GM23338 (cell line): ENCODE results near the gene PRRG1. TPM values are rescaled to one million over a fixed set of nuclear protein-coding genes. Genes with fewer than 3 reads are reported as not detected.
A peak's percentile ranks its signal among the peaks of the same experiment; 100 is the strongest.

ENCODE experiments used
- ATAC-seq: fragments of 200-7000 bp; cut with Tn5 transposase; 3 replicates; pipeline ENCODE4 v1.9.1; 2020
- DNase-seq: peaks from one replicate; pipeline ENCODE4 v3.0.0-alpha.2; 2015; ENCODE audit warnings: low spot score
- H2AFZ ChIP-seq: fragments of 200-600 bp; sonication (generic); 2 replicates; pipeline ENCODE4 v1.8.0; 2016; ENCODE audit warnings: antibody characterized with exemption, mild to moderate bottlenecking, moderate library complexity
- H3F3A ChIP-seq: fragments of 200-600 bp; sonication (generic); replicated peaks from 2 replicates; pipeline ENCODE4 v1.8.0; 2017; ENCODE audit warnings: antibody characterized with exemption, mixed run types, low read depth
- H3K27ac ChIP-seq: fragments of 200-600 bp; sonication (generic); 2 replicates; pipeline ENCODE4 v1.6.1; 2016; ENCODE audit warnings: low read depth
- H3K27me3 ChIP-seq: fragments of 200-600 bp; sonication (generic); 2 replicates; pipeline ENCODE4 v1.8.0; 2016; ENCODE audit warnings: mild to moderate bottlenecking, mixed run types, moderate library complexity; ENCODE audit not compliant: insufficient read depth
- H3K36me3 ChIP-seq: fragments of 200-600 bp; sonication (generic); 2 replicates; pipeline ENCODE4 v1.8.0; 2016; ENCODE audit warnings: mild to moderate bottlenecking; ENCODE audit not compliant: insufficient read depth
- H3K4me1 ChIP-seq: fragments of 200-600 bp; sonication (generic); 2 replicates; pipeline ENCODE4 v1.8.0; 2016; ENCODE audit warnings: mild to moderate bottlenecking, moderate library complexity; ENCODE audit not compliant: insufficient read depth
- H3K4me2 ChIP-seq: fragments of 200-600 bp; sonication (generic); 2 replicates; pipeline ENCODE4 v1.7.1; 2017; ENCODE audit warnings: mixed run types
- H3K4me3 ChIP-seq: fragments of 200-600 bp; sonication (generic); 2 replicates; pipeline ENCODE4 v1.6.1; 2016; ENCODE audit warnings: mixed run types
- H3K79me2 ChIP-seq: fragments of 200-600 bp; sonication (generic); replicated peaks from 2 replicates; pipeline ENCODE4 v1.8.0; 2017; ENCODE audit warnings: mild to moderate bottlenecking; ENCODE audit not compliant: insufficient read depth
- H3K9me2 ChIP-seq: fragments of 200-600 bp; sonication (generic); 2 replicates; pipeline ENCODE4 v1.8.0; 2017; ENCODE audit not compliant: insufficient read depth
- H4K20me1 ChIP-seq: fragments of 200-600 bp; sonication (generic); replicated peaks from 2 replicates; pipeline ENCODE4 v1.8.0; 2017; ENCODE audit warnings: mild to moderate bottlenecking; ENCODE audit not compliant: insufficient read depth
- H3K27ac Mint-ChIP-seq: 2 replicates; pipeline ENCODE4 v1.8.0; 2020; ENCODE audit warnings: inconsistent platforms, mild to moderate bottlenecking, moderate library complexity, mixed read lengths
- H3K27me3 Mint-ChIP-seq: 3 replicates; pipeline ENCODE4 v1.8.0; 2022; ENCODE audit warnings: low read depth, mild to moderate bottlenecking, moderate library complexity, mixed read lengths, inconsistent platforms; ENCODE audit not compliant: insufficient read depth, poor library complexity
- H3K36me3 Mint-ChIP-seq: 3 replicates; pipeline ENCODE4 v1.8.0; 2021; ENCODE audit warnings: low read depth, mild to moderate bottlenecking, inconsistent platforms, moderate library complexity, mixed read lengths
- H3K4me1 Mint-ChIP-seq: 3 replicates; pipeline ENCODE4 v1.8.0; 2020; ENCODE audit warnings: mild to moderate bottlenecking, inconsistent platforms, mixed read lengths
- H3K4me3 Mint-ChIP-seq: 3 replicates; pipeline ENCODE4 v1.8.0; 2021; ENCODE audit warnings: moderate library complexity, mild to moderate bottlenecking, inconsistent platforms, mixed read lengths
- H3K9me3 Mint-ChIP-seq: 3 replicates; pipeline ENCODE4 v1.8.0; 2020; ENCODE audit warnings: moderate library complexity, mild to moderate bottlenecking, inconsistent platforms, mixed read lengths
- CREB1 ChIP-seq: fragments of 250-450 bp; sonication (Bioruptor Pico); IDR thresholded peaks from 2 replicates; pipeline ENCODE4 v1.5.0; 2020; ENCODE audit warnings: low read depth, mild to moderate bottlenecking, moderate library complexity
- CTCF ChIP-seq, 2 experiments: fragments of 200-600 bp in 1 of 2; sonication (generic) in 1 of 2; conservative IDR thresholded peaks; 2 replicates each; pipeline versions ENCODE4 v1.5.1 to v1.6.1; 2016 to 2017; ENCODE audit warnings: antibody characterized with exemption in 2 of 2, low read depth in 2 of 2, mild to moderate bottlenecking in 2 of 2, moderate library complexity in 1 of 2
- ETS1 ChIP-seq: IDR thresholded peaks from 2 replicates; pipeline ENCODE4 v1.6.1; 2016; ENCODE audit warnings: antibody characterized with exemption
- EZH2 ChIP-seq: fragments of 200-600 bp; sonication (generic); IDR thresholded peaks from one replicate; pipeline ENCODE4 v1.8.0; 2017; ENCODE audit warnings: antibody characterized with exemption, mild to moderate bottlenecking, low read depth; ENCODE audit not compliant: unreplicated experiment
- EZH2phosphoT487 ChIP-seq: fragments of 200-600 bp; sonication (generic); IDR thresholded peaks from one replicate; pipeline ENCODE4 v1.8.1; 2018; ENCODE audit warnings: antibody characterized with exemption; ENCODE audit not compliant: unreplicated experiment
- JUNB ChIP-seq: IDR thresholded peaks from one replicate; pipeline ENCODE4 v1.6.1; 2016; ENCODE audit warnings: antibody characterized with exemption; ENCODE audit not compliant: unreplicated experiment
- NANOG ChIP-seq: IDR thresholded peaks from 2 replicates; pipeline ENCODE4 v1.6.1; 2016; ENCODE audit warnings: antibody characterized with exemption, borderline replicate concordance
- POLR2AphosphoS5 ChIP-seq: IDR thresholded peaks from 2 replicates; pipeline ENCODE4 v1.6.1; 2016; ENCODE audit warnings: antibody characterized with exemption, low read depth
- REST ChIP-seq: IDR thresholded peaks from one replicate; pipeline ENCODE4 v1.6.1; 2018; ENCODE audit warnings: antibody characterized with exemption; ENCODE audit not compliant: unreplicated experiment
- STAT1 ChIP-seq: IDR thresholded peaks from one replicate; pipeline ENCODE4 v1.6.1; 2016; ENCODE audit warnings: antibody characterized with exemption; ENCODE audit not compliant: unreplicated experiment
- ZNF114 ChIP-seq: fragments of 250-450 bp; sonication (Bioruptor Pico); IDR thresholded peaks from 2 replicates; pipeline ENCODE4 v1.5.0; 2020; ENCODE audit warnings: mild to moderate bottlenecking, moderate library complexity
- ZNF331 ChIP-seq: fragments of 250-450 bp; sonication (Bioruptor Pico); IDR thresholded peaks from 2 replicates; pipeline ENCODE4 v1.5.0; 2020; ENCODE audit warnings: low read depth, mild to moderate bottlenecking, moderate library complexity
- ZNF462 ChIP-seq: fragments of 250-450 bp; sonication (Bioruptor Pico); IDR thresholded peaks from 2 replicates; pipeline ENCODE4 v1.5.0; 2020; ENCODE audit warnings: mild to moderate bottlenecking, moderate library complexity
- polyA plus RNA-seq: library from polyadenylated mRNA; unstranded; fragments of >200 nt; fragmentation: Nextera tagmentation; extraction: Ambion mirVana; gene quantifications from 2 replicates; pipeline ENCODE4 v1.2.1, GENCODE V29; 2016
- total RNA-seq: library from RNA; depleted of rRNA; stranded (reverse); fragments of >200 nt; shearing (Covaris generic); gene quantifications from 2 replicates; pipeline ENCODE4 v1.2.3, GENCODE V29; 2014

Gene PRRG1
- total and polyA plus RNA-seq, 2 experiments from 2014 or later: 3.8 to 10.8 TPM

- TF ChIP-seq EZH2: no peak
- no peak for TF ChIP-seq ZNF114 (CRISPR knock-in tag)
Observed at GRCh38 chrX:37388413-37388812, 39.2 kb downstream of the PRRG1 start (continued).

GRCh38 chrX:37405956-37406355 is 56.8 kb downstream of the PRRG1 start:
- Histone ChIP-seq H3K9me2 (no peaks in the 10 kb centered on the region), H3K79me2 (no peaks in the 10 kb centered on the region; the same call in 1 of the 2 replicates), H3K4me1 (peaks cover 15% of the 10 kb centered on the region), H3K36me3 (no peaks in the 10 kb centered on the region), H4K20me1 (no peaks in the 10 kb centered on the region), H3F3A (no peaks in the 10 kb centered on the region), H3K4me2 (no peak overlapping the region), H3K27me3 (no peaks in the 10 kb centered on the region), H3K27ac (no peak overlapping the region), H2AFZ (no peak overlapping the region), H3K4me3 (no peak overlapping the region)
- no peaks in the 10 kb centered on the region; the same call in 2 of the 3 replicates for H3K9me3 Mint-ChIP-seq
- TF ChIP-seq CREB1 (CRISPR knock-in tag) (no peak), ETS1 (no peak), POLR2AphosphoS5 (no peak), ZNF331 (CRISPR knock-in tag) (no peak), CTCF (conservative IDR thresholded peaks at IDR 0.05; ENCODE audit: low read depth in 2 of 2) (no peak), ZNF462 (CRISPR knock-in tag) (no peak), JUNB (no peak), EZH2 (no peak), EZH2phosphoT487 (no peak), NANOG (no peak), STAT1 (no peak), REST (no peak), ZNF114 (CRISPR knock-in tag) (no peak)
- peaks cover 2% of the 10 kb centered on the region for H3K27me3 Mint-ChIP-seq
- DNase-seq (no peak), ATAC-seq (no peak)
- no peak overlapping the region for H3K4me3 Mint-ChIP-seq
- H3K27ac Mint-ChIP-seq: 0 out of 2 replicates have a peak overlapping the region, but pooled peaks have one; percentile 51
- H3K4me1 Mint-ChIP-seq: peaks cover 13% of the 10 kb centered on the region
- H3K36me3 Mint-ChIP-seq: peaks cover 8% of the 10 kb centered on the region; the same call in 2 of the 3 replicates
